ENCODE data around the gene PLPPR1. TPM values are rescaled to one million over a fixed set of nuclear protein-coding genes. Genes with fewer than 3 reads are reported as not detected.

The PLPPR1 gene
- total RNA-seq, 2 donors from 2014 or later: not detected

DNA sequence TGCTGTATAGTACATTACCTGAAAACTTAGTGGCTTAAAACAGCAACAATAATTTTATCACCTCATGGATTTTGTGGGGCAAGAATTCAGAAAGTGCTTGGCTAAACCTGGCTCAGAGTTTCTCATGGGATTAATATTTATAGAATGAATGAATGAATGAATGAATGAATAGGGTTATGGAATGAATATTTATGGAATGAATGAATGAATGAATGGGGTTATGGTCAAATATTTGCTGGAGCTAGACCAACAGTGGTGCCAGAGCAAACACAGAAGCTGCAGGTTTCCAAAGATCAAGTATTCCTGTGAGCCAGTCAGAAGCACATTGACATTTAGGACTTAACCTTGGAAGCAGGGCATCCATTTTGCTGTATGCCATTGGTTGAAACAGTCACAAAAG lies 35.7 kb downstream of the PLPPR1 start:
- H3K36me3 Mint-ChIP-seq (ENCODE audit: insufficient read depth in 2 of 2): no peaks in the 10 kb centered on the region
- no peaks in the 10 kb centered on the region for H3K27me3 Mint-ChIP-seq (ENCODE audit: low read depth)
- H3K9me3 Mint-ChIP-seq: no peaks in the 10 kb centered on the region
- DNase-seq: no peak
- no peak for ATAC-seq (replicated peaks in 1 of 2)
- H3K4me3 Mint-ChIP-seq: no peak overlapping the region
- no peaks in the 10 kb centered on the region for H3K4me1 Mint-ChIP-seq (ENCODE audit: low read depth)
- no peak overlapping the region for H3K27ac Mint-ChIP-seq

- H3K27ac Mint-ChIP-seq: no peak overlapping the region
- H3K27me3 Mint-ChIP-seq (ENCODE audit: low read depth): no peaks in the 10 kb centered on the region
- DNase-seq: no peak
- H3K4me1 Mint-ChIP-seq (ENCODE audit: low read depth): no peaks in the 10 kb centered on the region
- H3K9me3 Mint-ChIP-seq: no peaks in the 10 kb centered on the region
- no peak overlapping the region for H3K4me3 Mint-ChIP-seq
- no peak for ATAC-seq (replicated peaks in 1 of 2)
- H3K36me3 Mint-ChIP-seq (ENCODE audit: insufficient read depth in 2 of 2): no peaks in the 10 kb centered on the region
Observed at GRCh38 chr9:101065930-101066329, 37.4 kb downstream of the PLPPR1 start.

GRCh38 chr9:101068696-101069095 lies 40.2 kb downstream of the PLPPR1 start:
- Mint-ChIP-seq H3K9me3 (no peaks in the 10 kb centered on the region), H3K27me3 (ENCODE audit: low read depth) (no peaks in the 10 kb centered on the region), H3K27ac (no peak overlapping the region), H3K4me1 (ENCODE audit: low read depth) (no peaks in the 10 kb centered on the region), H3K36me3 (ENCODE audit: insufficient read depth in 2 of 2) (no peaks in the 10 kb centered on the region), H3K4me3 (no peak overlapping the region)
- no peak for ATAC-seq (replicated peaks in 1 of 2)
- DNase-seq: no peak

- DNase-seq (no peak), ATAC-seq (replicated peaks in 1 of 2) (no peak)
- Mint-ChIP-seq H3K4me1 (ENCODE audit: low read depth) (no peaks in the 10 kb centered on the region), H3K9me3 (no peaks in the 10 kb centered on the region), H3K27ac (no peak overlapping the region), H3K36me3 (ENCODE audit: insufficient read depth in 2 of 2) (no peaks in the 10 kb centered on the region), H3K4me3 (no peak overlapping the region), H3K27me3 (ENCODE audit: low read depth) (no peaks in the 10 kb centered on the region)
Observed at GRCh38 chr9:101072259-101072658, 43.7 kb downstream of the PLPPR1 start.

GRCh38 chr9:101073122-101073521 lies 44.6 kb downstream of the PLPPR1 start:
- DNase-seq: no peak
- H3K36me3 Mint-ChIP-seq (ENCODE audit: insufficient read depth in 2 of 2): no peaks in the 10 kb centered on the region
- no peaks in the 10 kb centered on the region for H3K27me3 Mint-ChIP-seq (ENCODE audit: low read depth)
- no peak overlapping the region for H3K4me3 Mint-ChIP-seq
- H3K9me3 Mint-ChIP-seq: peaks cover 0 to 1% of the 10 kb centered on the region in 2 donors
- H3K4me1 Mint-ChIP-seq (ENCODE audit: low read depth): no peaks in the 10 kb centered on the region
- ATAC-seq (replicated peaks in 1 of 2): no peak
- no peak overlapping the region for H3K27ac Mint-ChIP-seq

DNA sequence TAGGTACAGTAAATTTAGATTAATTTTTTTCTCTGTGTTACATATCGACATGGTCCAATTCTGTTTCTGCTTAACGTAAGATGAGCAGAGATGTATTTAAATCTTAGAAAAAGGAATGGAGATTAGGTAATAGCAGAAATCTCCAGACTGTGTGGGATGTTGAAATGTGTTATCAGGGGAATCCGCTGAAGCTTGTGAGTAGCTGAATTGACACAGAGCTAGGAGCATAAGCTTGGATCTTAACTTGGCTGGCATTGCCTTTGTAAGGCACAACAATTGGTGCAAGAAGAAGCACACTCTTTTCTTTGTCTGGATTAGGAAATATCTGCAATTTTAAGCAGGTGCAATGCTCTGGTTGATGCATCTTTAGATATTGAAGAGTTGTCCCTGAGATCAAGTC lies 53.1 kb downstream of the PLPPR1 start:
- Mint-ChIP-seq H3K27me3 (ENCODE audit: low read depth) (no peaks in the 10 kb centered on the region), H3K9me3 (peaks cover 1 to 2% of the 10 kb centered on the region in 2 donors), H3K36me3 (ENCODE audit: insufficient read depth in 2 of 2) (no peaks in the 10 kb centered on the region), H3K4me3 (no peak overlapping the region), H3K27ac (no peak overlapping the region), H3K4me1 (ENCODE audit: low read depth) (no peaks in the 10 kb centered on the region)
- no peak for ATAC-seq (replicated peaks in 1 of 2)
- DNase-seq: no peak

DNA sequence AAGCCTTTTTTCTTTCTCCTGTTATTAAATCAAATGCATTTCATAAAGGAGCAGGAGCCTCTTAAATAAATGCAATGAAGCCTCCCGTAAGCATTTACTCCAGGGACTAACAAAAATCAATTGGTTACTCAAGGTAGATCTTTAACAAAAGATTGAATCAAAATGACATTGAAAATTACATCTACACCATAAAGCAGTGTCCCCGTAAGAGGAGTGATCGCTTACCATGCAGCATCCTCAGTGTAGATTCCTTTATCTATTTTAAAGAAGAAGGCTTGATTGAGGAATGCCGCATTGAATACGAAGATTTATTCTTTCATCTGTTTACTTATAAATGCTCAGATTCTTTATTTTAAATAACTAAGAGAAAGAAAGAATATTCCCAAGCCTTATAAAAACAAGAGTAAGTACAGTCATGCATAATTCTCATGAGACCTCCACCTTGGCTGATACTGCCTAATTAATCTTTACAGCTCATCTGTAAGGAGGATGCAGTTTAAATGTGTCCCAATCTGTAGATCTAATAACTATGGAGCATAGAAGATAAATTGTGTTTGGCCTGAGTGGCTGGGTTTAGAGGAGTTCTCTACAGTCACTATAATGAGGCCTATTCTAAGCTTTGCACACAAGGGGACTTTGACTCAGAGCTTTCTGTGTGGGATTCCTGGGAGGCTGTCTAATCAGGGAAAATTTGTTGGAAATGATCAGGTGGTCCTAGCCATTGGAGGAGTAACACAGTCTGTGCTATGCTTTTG lies 55.1 kb downstream of the PLPPR1 start:
- DNase-seq (no peak), ATAC-seq (replicated peaks in 1 of 2) (no peak)
- Mint-ChIP-seq H3K4me1 (ENCODE audit: low read depth) (no peaks in the 10 kb centered on the region), H3K4me3 (no peak overlapping the region), H3K27ac (no peak overlapping the region), H3K36me3 (ENCODE audit: insufficient read depth in 2 of 2) (no peaks in the 10 kb centered on the region), H3K9me3 (peaks cover 0 to 2% of the 10 kb centered on the region in 2 donors), H3K27me3 (ENCODE audit: low read depth) (no peaks in the 10 kb centered on the region)

DNA sequence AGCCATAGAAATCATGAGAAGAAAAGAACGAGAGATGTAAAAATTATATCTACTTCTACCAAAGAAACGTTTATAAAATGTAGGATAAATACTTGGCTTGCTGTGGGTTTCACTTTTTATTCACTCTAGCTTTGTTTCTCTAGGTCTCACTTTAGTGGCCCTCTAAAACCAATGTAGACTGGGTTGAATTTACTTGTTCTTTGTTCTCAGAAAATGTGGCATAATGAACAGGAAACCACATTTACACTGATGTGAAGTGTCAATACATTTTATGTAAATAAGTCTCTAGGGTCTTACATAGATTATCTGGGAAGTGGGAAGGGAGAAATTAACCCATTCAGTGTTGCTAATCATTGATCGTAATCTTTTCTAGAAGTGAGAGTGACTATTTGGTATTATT lies 58.9 kb downstream of the PLPPR1 start:
- ATAC-seq (replicated peaks in 1 of 2): no peak
- Mint-ChIP-seq H3K4me1 (ENCODE audit: low read depth) (no peaks in the 10 kb centered on the region), H3K9me3 (peaks cover 2 to 5% of the 10 kb centered on the region in 2 donors), H3K27me3 (ENCODE audit: low read depth) (peaks cover 9% of the 10 kb centered on the region), H3K27ac (no peak overlapping the region), H3K4me3 (no peak overlapping the region), H3K36me3 (ENCODE audit: insufficient read depth in 2 of 2) (no peaks in the 10 kb centered on the region)
- DNase-seq: no peak

DNA sequence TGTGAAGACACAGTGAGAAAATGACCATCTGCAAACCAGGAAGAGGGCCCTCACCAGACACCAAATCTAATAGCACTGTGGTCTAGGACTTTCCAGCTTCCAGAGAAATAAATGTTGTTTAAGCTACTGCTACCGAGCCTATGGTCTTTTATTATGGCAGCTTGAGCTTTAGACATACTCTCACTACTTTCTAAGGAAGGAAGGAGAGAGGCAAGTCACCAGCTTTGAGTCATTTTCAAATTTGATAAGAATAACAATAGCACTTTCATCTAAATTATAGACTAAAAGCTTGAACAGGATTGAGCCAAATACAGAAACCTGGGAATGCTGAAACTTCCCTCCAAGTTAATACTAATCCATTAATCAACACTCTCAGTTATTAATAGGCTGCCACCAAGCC lies 64.4 kb downstream of the PLPPR1 start:
- no peaks in the 10 kb centered on the region for H3K4me1 Mint-ChIP-seq (ENCODE audit: low read depth)
- DNase-seq (no peak), ATAC-seq (replicated peaks in 1 of 2) (no peak)
- no peaks in the 10 kb centered on the region for H3K36me3 Mint-ChIP-seq (ENCODE audit: insufficient read depth in 2 of 2)
- peaks cover 3 to 11% of the 10 kb centered on the region in 2 donors for H3K9me3 Mint-ChIP-seq
- peaks cover 16% of the 10 kb centered on the region for H3K27me3 Mint-ChIP-seq (ENCODE audit: low read depth)
- H3K27ac Mint-ChIP-seq: no peak overlapping the region
- no peak overlapping the region for H3K4me3 Mint-ChIP-seq

DNA sequence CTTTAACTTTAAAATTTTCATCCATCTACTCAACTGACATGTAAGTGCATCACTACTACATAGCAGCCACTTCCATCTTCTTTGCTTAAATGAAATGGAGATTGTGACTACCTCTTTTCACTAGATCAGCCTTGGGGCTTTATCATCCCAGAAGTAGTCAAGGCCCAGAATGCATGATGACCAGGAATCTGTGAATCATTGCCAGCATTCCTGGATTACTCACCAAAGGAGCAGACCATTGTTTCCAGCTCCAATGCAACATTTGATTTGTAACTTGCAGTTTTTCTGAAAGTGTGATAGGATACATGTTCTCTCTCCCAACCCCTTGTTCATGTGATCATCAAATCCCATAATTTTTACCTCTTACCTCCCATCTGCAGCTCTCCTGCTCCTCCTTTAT lies 65.1 kb downstream of the PLPPR1 start:
- H3K4me1 Mint-ChIP-seq (ENCODE audit: low read depth): no peaks in the 10 kb centered on the region
- H3K27me3 Mint-ChIP-seq (ENCODE audit: low read depth): peaks cover 16% of the 10 kb centered on the region
- no peak overlapping the region for H3K27ac Mint-ChIP-seq
- no peak overlapping the region for H3K4me3 Mint-ChIP-seq
- no peaks in the 10 kb centered on the region for H3K36me3 Mint-ChIP-seq (ENCODE audit: insufficient read depth in 2 of 2)
- no peak for ATAC-seq (replicated peaks in 1 of 2)
- no peak for DNase-seq
- H3K9me3 Mint-ChIP-seq: peaks cover 7 to 12% of the 10 kb centered on the region in 2 donors

DNA sequence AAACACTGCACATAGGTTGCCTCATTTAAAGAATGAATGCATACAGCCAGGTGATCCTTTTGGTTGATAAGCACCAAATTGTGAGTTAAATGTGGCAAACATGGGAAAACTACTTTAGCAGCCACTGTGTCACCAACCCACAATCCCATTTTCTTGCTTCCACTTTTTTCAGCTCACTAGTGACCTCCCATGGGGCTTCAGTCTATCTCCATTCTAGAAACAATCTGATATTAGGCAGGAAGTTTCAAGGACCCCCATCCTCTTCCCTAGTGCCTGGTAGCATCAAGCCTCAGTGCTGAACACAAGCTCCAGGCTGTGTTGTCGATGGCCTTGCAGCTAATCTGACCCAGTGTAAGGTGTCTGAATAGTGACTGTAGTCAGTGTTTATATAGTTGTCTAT lies 66.2 kb downstream of the PLPPR1 start:
- no peak for ATAC-seq (replicated peaks in 1 of 2)
- H3K36me3 Mint-ChIP-seq (ENCODE audit: insufficient read depth in 2 of 2): no peaks in the 10 kb centered on the region
- H3K27me3 Mint-ChIP-seq (ENCODE audit: low read depth): peaks cover 16% of the 10 kb centered on the region
- H3K27ac Mint-ChIP-seq: no peak overlapping the region
- H3K9me3 Mint-ChIP-seq: peaks cover 7 to 12% of the 10 kb centered on the region in 2 donors
- no peak for DNase-seq
- no peak overlapping the region for H3K4me3 Mint-ChIP-seq
- H3K4me1 Mint-ChIP-seq (ENCODE audit: low read depth): no peaks in the 10 kb centered on the region

DNA sequence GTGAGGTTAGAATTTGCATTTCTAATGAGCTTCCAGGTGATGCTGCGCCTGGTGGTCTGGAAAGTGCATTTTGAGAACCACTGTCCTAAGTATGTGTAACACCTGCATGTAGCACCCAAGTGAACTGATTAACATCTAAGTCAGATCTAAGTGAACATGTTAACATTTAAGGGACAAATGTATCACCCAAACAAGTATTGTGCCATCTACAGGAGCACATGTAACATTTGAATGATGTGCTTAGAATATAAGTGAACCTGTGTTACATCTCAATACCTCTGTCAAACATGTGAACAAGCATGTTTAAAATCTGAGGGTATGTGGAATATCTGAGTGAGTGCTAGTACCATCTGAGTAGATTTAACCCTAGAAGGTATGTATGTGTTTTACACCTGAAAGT lies 68.7 kb downstream of the PLPPR1 start:
- no peak overlapping the region for H3K27ac Mint-ChIP-seq
- ATAC-seq (replicated peaks in 1 of 2) (no peak), DNase-seq (no peak)
- H3K27me3 Mint-ChIP-seq (ENCODE audit: low read depth): peaks cover 7% of the 10 kb centered on the region
- H3K36me3 Mint-ChIP-seq (ENCODE audit: insufficient read depth in 2 of 2): no peaks in the 10 kb centered on the region
- no peak overlapping the region for H3K4me3 Mint-ChIP-seq
- H3K4me1 Mint-ChIP-seq (ENCODE audit: low read depth): no peaks in the 10 kb centered on the region
- peaks cover 5 to 8% of the 10 kb centered on the region in 2 donors for H3K9me3 Mint-ChIP-seq

GRCh38 chr9:101098392-101098791 lies 69.9 kb downstream of the PLPPR1 start:
- Mint-ChIP-seq H3K9me3 (peaks cover 5 to 6% of the 10 kb centered on the region in 2 donors), H3K4me1 (ENCODE audit: low read depth) (no peaks in the 10 kb centered on the region), H3K27ac (no peak overlapping the region), H3K4me3 (no peak overlapping the region), H3K36me3 (ENCODE audit: insufficient read depth in 2 of 2) (no peaks in the 10 kb centered on the region), H3K27me3 (ENCODE audit: low read depth) (peaks cover 7% of the 10 kb centered on the region)
- ATAC-seq (replicated peaks in 1 of 2) (no peak), DNase-seq (no peak)

- Mint-ChIP-seq H3K4me3 (no peak overlapping the region), H3K36me3 (ENCODE audit: insufficient read depth in 2 of 2) (no peaks in the 10 kb centered on the region), H3K9me3 (no peaks in the 10 kb centered on the region), H3K27me3 (ENCODE audit: low read depth) (no peaks in the 10 kb centered on the region), H3K4me1 (ENCODE audit: low read depth) (no peaks in the 10 kb centered on the region), H3K27ac (no peak overlapping the region)
- ATAC-seq (replicated peaks in 1 of 2) (no peak), DNase-seq (no peak)
Observed at GRCh38 chr9:101114317-101114716, 85.8 kb downstream of the PLPPR1 start.

All from activated T-cell treated with anti-CD3 and anti-CD28 coated beads, Interleukin-2, amount 50 U/mL, for 72 hours (primary cell).